ENCODE data around the gene PNPLA1.

DNA sequence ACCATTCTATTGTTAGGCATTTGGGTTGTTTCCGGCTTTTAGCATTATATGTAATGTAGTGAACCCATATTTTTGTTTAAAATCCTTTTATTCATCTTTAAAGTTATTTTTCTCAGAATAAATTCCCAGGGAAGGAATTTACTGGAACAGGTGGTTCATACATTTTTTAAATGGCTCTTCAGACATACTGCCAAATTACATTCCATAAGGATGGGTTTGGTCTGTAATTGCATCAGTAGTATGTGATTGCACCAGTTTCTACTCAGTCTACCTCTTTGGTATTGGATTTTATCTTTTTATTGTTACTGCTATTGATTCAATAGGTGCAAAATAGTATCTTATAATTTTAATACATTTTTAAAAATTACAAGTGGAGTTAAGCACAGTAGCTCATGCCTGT is 46.2 kb upstream of the PNPLA1 start:
- TF ChIP-seq, protein P1, sequence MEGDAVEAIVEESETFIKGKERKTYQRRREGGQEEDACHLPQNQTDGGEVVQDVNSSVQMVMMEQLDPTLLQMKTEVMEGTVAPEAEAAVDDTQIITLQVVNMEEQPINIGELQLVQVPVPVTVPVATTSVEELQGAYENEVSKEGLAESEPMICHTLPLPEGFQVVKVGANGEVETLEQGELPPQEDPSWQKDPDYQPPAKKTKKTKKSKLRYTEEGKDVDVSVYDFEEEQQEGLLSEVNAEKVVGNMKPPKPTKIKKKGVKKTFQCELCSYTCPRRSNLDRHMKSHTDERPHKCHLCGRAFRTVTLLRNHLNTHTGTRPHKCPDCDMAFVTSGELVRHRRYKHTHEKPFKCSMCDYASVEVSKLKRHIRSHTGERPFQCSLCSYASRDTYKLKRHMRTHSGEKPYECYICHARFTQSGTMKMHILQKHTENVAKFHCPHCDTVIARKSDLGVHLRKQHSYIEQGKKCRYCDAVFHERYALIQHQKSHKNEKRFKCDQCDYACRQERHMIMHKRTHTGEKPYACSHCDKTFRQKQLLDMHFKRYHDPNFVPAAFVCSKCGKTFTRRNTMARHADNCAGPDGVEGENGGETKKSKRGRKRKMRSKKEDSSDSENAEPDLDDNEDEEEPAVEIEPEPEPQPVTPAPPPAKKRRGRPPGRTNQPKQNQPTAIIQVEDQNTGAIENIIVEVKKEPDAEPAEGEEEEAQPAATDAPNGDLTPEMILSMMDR (IDR thresholded peaks at IDR 0.05; ENCODE audit: low read depth, low read length), result no peak
- no peak for TF ChIP-seq EZH2phosphoT487 (IDR thresholded peaks at IDR 0.05; ENCODE audit: low read depth)

Data from OCI-LY3 (cell line).